CD4-positive, alpha-beta memory T cell (primary cell): ENCODE results near the gene NISCH. TPM values are rescaled to one million over a fixed set of nuclear protein-coding genes. Genes with fewer than 3 reads are reported as not detected.

Experiments
- CTCF ChIA-PET: fragments of 350-600 bp; sonication (Branson Sonifier 250); formaldehyde crosslinking; loops from one replicate; lab custom pipeline; 2021; ENCODE audit warnings: inconsistent platforms; ENCODE audit not compliant: partially characterized antibody; lab: Charles Lee
- POLR2A ChIA-PET: fragments of 350-600 bp; sonication (Branson Sonifier 250); formaldehyde crosslinking; loops from one replicate; lab custom pipeline; 2021; ENCODE audit not compliant: partially characterized antibody; lab: Charles Lee
- DNase-seq, 5 donors: peaks; one replicate each; pipeline versions ENCODE4 v3.0.0 to v3.0.0-alpha.2; 2020 to 2022; ENCODE audit warnings: mixed read lengths in 1 of 5
- H3K27ac ChIP-seq: one replicate; pipeline ENCODE4 v1.7.0; 2013; ENCODE audit warnings: low read depth, low read length
- H3K27me3 ChIP-seq: 2 replicates; pipeline ENCODE4 v1.7.0; 2013; ENCODE audit warnings: mild to moderate bottlenecking, low read length, moderate library complexity; ENCODE audit not compliant: insufficient read depth
- H3K36me3 ChIP-seq: 2 replicates; pipeline ENCODE4 v1.7.0; 2013; ENCODE audit warnings: mild to moderate bottlenecking, low read length, moderate library complexity; ENCODE audit not compliant: insufficient read depth
- H3K4me1 ChIP-seq: 2 replicates; pipeline ENCODE4 v1.7.0; 2013; ENCODE audit warnings: mild to moderate bottlenecking, low read length, moderate library complexity; ENCODE audit not compliant: insufficient read depth
- H3K4me3 ChIP-seq, 2 donors: one replicate each; pipeline ENCODE4 v1.7.0; 2013; ENCODE audit warnings: low read length in 2 of 2, mild to moderate bottlenecking in 1 of 2
- H3K9me3 ChIP-seq, 2 donors: one replicate each; pipeline ENCODE4 v1.7.0; 2013; ENCODE audit warnings: low read length in 2 of 2, control low read depth in 1 of 2; ENCODE audit not compliant: control insufficient read depth in 1 of 2
- H3K27ac Mint-ChIP-seq, 7 donors: one replicate each; pipeline ENCODE4 v1.8.0; 2020 to 2021; ENCODE audit warnings: mixed read lengths in 7 of 7, mild to moderate bottlenecking in 6 of 7, inconsistent platforms in 3 of 7, moderate library complexity in 3 of 7
- H3K27me3 Mint-ChIP-seq, 2 donors: one replicate each; pipeline ENCODE4 v1.8.0; 2020 to 2021; ENCODE audit warnings: mixed read lengths in 2 of 2
- H3K36me3 Mint-ChIP-seq, 2 donors: one replicate each; pipeline ENCODE4 v1.8.0; 2020 to 2021; ENCODE audit warnings: mixed read lengths in 2 of 2, inconsistent platforms in 1 of 2, mild to moderate bottlenecking in 1 of 2
- H3K4me1 Mint-ChIP-seq, 4 donors: one replicate each; pipeline ENCODE4 v1.8.0; 2020 to 2021; ENCODE audit warnings: mixed read lengths in 4 of 4, mild to moderate bottlenecking in 1 of 4
- H3K4me3 Mint-ChIP-seq, 8 donors: one replicate each; pipeline ENCODE4 v1.8.0; 2020 to 2021; ENCODE audit warnings: mixed read lengths in 8 of 8, mild to moderate bottlenecking in 7 of 8, moderate library complexity in 6 of 8, inconsistent platforms in 3 of 8
- H3K9me3 Mint-ChIP-seq, 8 donors: one replicate each; pipeline ENCODE4 v1.8.0; 2020 to 2021; ENCODE audit warnings: mixed read lengths in 8 of 8, mild to moderate bottlenecking in 5 of 8, inconsistent platforms in 3 of 8, moderate library complexity in 1 of 8
- intact Hi-C: fragments of 100-400 bp; cut with micrococcal nuclease; formaldehyde crosslinking; loops from one replicate; pipeline ENCODE4 v1.15.1; 2023
- polyA plus RNA-seq, 2 donors: library from polyadenylated mRNA; unstranded; fragments of 300-500 nt; fragmentation: Illumina TruSeq; gene quantifications; one replicate each; pipeline ENCODE4 v1.2.3, GENCODE V29; 2021
- total RNA-seq, 2 experiments: library from RNA; stranded (reverse); gene quantifications; one replicate each; pipeline ENCODE4 v1.2.3, GENCODE V29; 2021

Gene NISCH
- total and polyA plus RNA-seq, 4 experiments from 2014 or later, result 10.2 to 205 (median 107) TPM

DNA sequence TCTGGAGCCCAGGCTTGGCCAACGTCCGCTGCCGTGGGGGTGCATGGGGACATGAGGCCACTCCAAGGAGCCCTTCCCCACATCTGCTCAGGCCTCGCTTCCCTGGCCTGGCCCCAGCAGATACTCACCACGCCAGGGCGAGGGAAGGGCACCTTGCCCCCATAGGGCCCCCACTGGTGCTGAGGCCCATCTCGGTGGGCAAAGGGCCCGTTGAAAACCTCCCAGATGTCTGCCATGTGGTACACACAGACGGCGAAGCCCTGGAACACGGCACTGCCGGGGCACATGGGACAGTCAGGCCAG is 15.2 kb upstream of the NISCH start:
- H3K27ac Mint-ChIP-seq, result peak overlapping the region in 2 of 7 donors; percentile 46 to 66

DNA sequence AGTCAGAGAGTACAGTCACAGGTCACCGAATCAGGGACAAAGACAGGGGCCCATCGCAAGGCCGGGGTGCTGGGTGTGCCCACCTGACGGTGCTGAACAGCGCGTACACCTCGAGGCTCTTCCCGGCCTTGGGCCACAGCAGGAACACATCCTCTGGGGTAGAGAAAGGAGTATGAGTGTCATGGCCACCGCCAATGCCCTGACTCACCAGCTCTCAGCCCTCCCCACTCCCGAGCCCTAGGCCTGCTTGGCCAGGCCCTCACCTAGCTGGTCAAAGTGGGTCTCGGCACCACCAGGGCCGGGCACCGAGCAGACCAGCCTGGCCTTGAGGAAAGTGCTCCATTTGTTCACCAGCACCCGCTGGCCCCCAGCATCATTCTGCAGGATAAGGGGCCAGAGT is 14.7 kb upstream of the NISCH start:
- intact Hi-C loops, result no loop called here
- Mint-ChIP-seq H3K4me3 (no peak overlapping the region), H3K9me3 (no peaks in the 10 kb centered on the region), H3K27me3 (no peaks in the 10 kb centered on the region), H3K36me3 (no peaks in the 10 kb centered on the region), H3K27ac (no peak overlapping the region), H3K4me1 (peaks cover 2 to 10% (median 6%) of the 10 kb centered on the region in 4 donors)
- ChIA-PET CTCF (no interaction called here), POLR2A (no interaction called here)
- H3K36me3 ChIP-seq, result no peaks in the 10 kb centered on the region
- H3K27ac ChIP-seq, result no peak overlapping the region
- no peaks in the 10 kb centered on the region for H3K9me3 ChIP-seq
- H3K4me1 ChIP-seq, result peaks cover 7% of the 10 kb centered on the region
- no peak for DNase-seq
- H3K4me3 ChIP-seq, result no peak overlapping the region
- H3K27me3 ChIP-seq, result no peaks in the 10 kb centered on the region

More for the DNA sequence above, 15.2 kb upstream of the NISCH start:
- no peak overlapping the region for H3K27ac ChIP-seq
- H3K27me3 Mint-ChIP-seq, result no peaks in the 10 kb centered on the region
- peaks cover 2 to 10% (median 3%) of the 10 kb centered on the region in 4 donors for H3K4me1 Mint-ChIP-seq
- no peaks in the 10 kb centered on the region for H3K27me3 ChIP-seq
- ChIA-PET CTCF (interaction anchor here (1.5 to 1.9 kb wide), 2 partner anchors 11 to 28 kb away, joined by 4 to 8 read pairs; no protein-coding TSS in a partner anchor), POLR2A (no interaction called here)
- no peak overlapping the region for H3K4me3 Mint-ChIP-seq
- H3K36me3 ChIP-seq, result no peaks in the 10 kb centered on the region
- H3K36me3 Mint-ChIP-seq, result no peaks in the 10 kb centered on the region
- peaks cover 4% of the 10 kb centered on the region for H3K4me1 ChIP-seq
- intact Hi-C loops, result no loop called here
- DNase-seq, result no peak
- H3K9me3 ChIP-seq, result no peaks in the 10 kb centered on the region
- no peaks in the 10 kb centered on the region for H3K9me3 Mint-ChIP-seq
- H3K4me3 ChIP-seq, result no peak overlapping the region

DNA sequence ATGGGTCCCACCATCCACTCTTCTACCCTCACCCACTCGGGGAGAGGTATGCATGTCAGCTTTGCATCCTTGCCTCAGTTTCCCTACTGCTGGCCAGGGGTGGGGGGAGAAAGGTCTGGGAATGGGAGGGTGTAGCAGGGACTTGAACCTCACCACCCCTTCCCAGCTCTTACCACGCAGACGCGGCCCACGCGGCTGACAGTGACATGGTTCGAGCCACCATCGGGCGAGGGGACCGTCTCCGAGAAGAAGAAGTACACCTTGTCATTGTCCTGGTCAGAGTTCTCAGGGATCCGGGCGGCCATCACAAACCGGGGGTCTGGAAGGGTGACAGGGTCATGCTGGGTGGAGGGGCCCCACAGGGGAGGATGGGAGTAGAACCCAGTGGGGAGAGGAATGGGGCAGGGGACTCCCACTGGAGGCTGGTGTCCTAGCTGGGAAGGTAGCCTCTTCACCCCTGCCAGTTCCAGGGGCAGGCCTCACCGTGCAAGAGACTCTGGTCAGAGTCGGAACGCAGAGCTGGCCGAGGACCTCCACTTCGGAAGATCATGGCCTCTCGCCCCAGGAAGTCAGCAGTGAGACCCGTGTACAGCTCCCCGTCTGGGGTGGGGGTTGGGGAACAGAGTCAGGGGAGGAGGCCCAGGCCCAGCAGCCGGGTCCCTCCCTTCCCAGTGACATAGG is 14.2 kb upstream of the NISCH start:
- H3K4me1 ChIP-seq, result peaks cover 7% of the 10 kb centered on the region
- H3K4me3 ChIP-seq, result no peak overlapping the region
- intact Hi-C loops, result no loop called here
- Mint-ChIP-seq H3K4me3 (no peak overlapping the region), H3K9me3 (no peaks in the 10 kb centered on the region), H3K4me1 (peaks cover 2 to 10% (median 6%) of the 10 kb centered on the region in 4 donors), H3K27me3 (no peaks in the 10 kb centered on the region), H3K36me3 (no peaks in the 10 kb centered on the region), H3K27ac (no peak overlapping the region)
- ChIA-PET CTCF (no interaction called here), POLR2A (no interaction called here)
- H3K9me3 ChIP-seq, result no peaks in the 10 kb centered on the region
- H3K36me3 ChIP-seq, result no peaks in the 10 kb centered on the region
- no peak for DNase-seq
- no peak overlapping the region for H3K27ac ChIP-seq
- H3K27me3 ChIP-seq, result no peaks in the 10 kb centered on the region

DNA sequence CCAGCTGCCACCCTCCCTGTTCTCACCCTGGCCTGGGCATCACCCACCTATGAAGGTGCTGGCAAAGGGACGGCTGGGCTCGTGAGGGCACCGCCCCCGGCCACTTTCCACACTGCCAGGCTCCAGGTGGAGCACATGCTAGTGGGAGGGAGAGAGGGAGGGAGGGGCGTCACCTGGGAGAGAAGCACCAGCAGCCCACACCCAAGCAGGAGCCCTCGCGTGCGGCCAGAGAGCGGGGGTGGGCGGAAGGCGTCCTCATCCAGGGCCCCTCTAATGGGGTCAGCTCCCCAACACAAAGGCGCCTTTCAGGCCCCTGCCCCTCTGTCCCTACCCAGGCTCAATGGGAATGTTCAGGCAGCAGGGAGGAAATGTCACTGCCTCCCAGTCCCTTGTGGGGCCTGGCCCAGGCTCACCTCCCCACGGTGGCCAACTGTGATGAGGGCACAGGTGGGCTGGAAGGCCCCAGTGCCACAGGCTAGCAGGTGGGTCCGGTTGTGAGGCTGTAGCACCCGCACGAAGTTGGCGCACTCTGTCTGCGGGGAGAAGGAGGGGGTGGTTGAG is 13.6 kb upstream of the NISCH start:
- POLR2A ChIA-PET, result interaction anchor here (0.6 kb wide), 1 partner anchor 28 kb away, joined by 4 read pairs; no protein-coding TSS in a partner anchor
- Mint-ChIP-seq H3K36me3 (no peaks in the 10 kb centered on the region), H3K9me3 (no peaks in the 10 kb centered on the region)

DNA sequence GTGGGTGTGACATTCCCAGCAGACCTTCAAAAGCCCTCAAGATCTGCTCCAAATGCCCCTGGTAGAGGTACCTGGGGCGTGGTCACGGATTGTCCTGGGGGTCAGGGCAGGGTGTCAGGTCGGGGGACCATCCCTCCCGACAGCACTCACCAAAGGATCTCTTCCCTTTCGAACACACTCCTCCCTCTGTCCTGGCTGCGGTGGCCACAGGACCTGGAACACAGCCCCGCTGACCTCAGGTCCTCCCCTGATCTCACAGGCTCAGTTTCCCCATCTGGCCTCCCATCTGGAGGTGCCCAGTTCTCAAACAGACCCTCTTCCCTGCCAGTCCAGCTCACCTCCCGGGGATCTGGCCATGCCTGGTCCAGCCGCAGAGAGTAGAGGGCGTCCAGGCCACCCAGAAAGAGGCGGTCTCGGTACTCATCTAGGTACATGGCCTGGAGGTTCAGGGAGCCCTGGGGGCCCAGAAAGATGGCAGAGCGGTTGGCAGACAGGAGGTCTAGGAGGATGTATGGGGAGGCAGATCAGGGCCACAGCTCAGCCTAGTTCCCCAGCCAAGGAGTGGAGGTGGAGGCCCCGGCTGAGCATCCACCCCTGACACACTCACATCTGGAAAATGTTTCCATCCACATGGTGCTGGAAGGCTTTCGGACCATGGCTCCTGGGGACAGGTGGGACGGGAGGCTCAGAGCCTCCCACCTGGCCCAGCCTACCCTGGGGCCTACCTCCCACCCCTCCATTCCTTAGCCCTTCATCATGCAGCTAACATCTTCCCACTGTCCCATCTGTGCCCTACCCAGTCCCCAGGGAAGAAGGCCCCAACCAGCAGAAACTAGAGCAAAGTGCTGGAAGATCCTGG is 12.8 kb upstream of the NISCH start:
- DNase-seq, result no peak
- no peak overlapping the region for H3K27ac ChIP-seq
- H3K9me3 ChIP-seq, result no peaks in the 10 kb centered on the region
- H3K27me3 ChIP-seq, result no peaks in the 10 kb centered on the region
- Mint-ChIP-seq H3K27me3 (no peaks in the 10 kb centered on the region), H3K9me3 (no peaks in the 10 kb centered on the region), H3K4me3 (no peak overlapping the region), H3K36me3 (no peaks in the 10 kb centered on the region), H3K4me1 (peaks cover 6 to 16% (median 12%) of the 10 kb centered on the region in 4 donors), H3K27ac (no peak overlapping the region)
- H3K36me3 ChIP-seq, result no peaks in the 10 kb centered on the region
- ChIA-PET POLR2A (interaction anchor here (0.6 kb wide), 1 partner anchor 29 kb away, joined by 4 read pairs; no protein-coding TSS in a partner anchor), CTCF (interaction anchor here (0.7 to 1.6 kb wide), 2 partner anchors 12 to 15 kb away, joined by 3 read pairs; no protein-coding TSS in a partner anchor)
- H3K4me3 ChIP-seq, result no peak overlapping the region
- intact Hi-C loops, result no loop called here
- H3K4me1 ChIP-seq, result peaks cover 14% of the 10 kb centered on the region

More for the DNA sequence above, 13.6 kb upstream of the NISCH start:
- peaks cover 9% of the 10 kb centered on the region for H3K4me1 ChIP-seq
- no peak overlapping the region for H3K4me3 ChIP-seq
- intact Hi-C loops, result no loop called here
- peaks cover 2 to 12% (median 7%) of the 10 kb centered on the region in 4 donors for H3K4me1 Mint-ChIP-seq
- H3K9me3 ChIP-seq, result no peaks in the 10 kb centered on the region
- no peaks in the 10 kb centered on the region for H3K27me3 Mint-ChIP-seq
- H3K36me3 ChIP-seq, result no peaks in the 10 kb centered on the region
- no peak overlapping the region for H3K4me3 Mint-ChIP-seq
- no peaks in the 10 kb centered on the region for H3K27me3 ChIP-seq
- no peak overlapping the region for H3K27ac ChIP-seq
- CTCF ChIA-PET, result interaction anchor here (0.7 kb wide), 1 partner anchor 13 kb away, joined by 3 read pairs; no protein-coding TSS in a partner anchor
- H3K27ac Mint-ChIP-seq, result no peak overlapping the region
- DNase-seq, result no peak

DNA sequence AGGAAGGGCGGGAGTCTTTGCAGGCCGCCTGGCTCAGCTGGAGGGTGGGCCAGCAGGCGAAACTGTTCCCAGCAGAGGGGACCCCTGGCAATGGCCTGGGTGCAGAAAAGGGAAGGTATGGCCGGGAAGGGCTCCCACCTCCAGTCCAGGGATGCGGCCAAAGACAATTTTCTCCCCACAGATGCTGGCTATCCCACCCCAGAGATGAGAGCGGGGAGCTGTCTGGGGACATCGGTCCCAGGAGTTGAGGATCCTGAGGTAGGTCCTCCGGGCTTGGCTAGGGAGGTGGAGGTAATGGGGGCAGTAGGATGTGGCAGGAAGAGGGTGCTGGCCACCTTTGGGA is 12.2 kb upstream of the NISCH start:
- H3K36me3 Mint-ChIP-seq, result no peaks in the 10 kb centered on the region
- CTCF ChIA-PET, result interaction anchor here (1.6 to 7.1 kb wide), 2 partner anchors 10 to 16 kb away, joined by 3 to 51 read pairs; no protein-coding TSS in a partner anchor

More for the DNA sequence above, 12.2 kb upstream of the NISCH start:
- no peak for DNase-seq
- H3K27me3 Mint-ChIP-seq, result no peaks in the 10 kb centered on the region
- no peak overlapping the region for H3K27ac ChIP-seq
- H3K9me3 Mint-ChIP-seq, result no peaks in the 10 kb centered on the region
- H3K27me3 ChIP-seq, result no peaks in the 10 kb centered on the region
- no peaks in the 10 kb centered on the region for H3K9me3 ChIP-seq
- no peak overlapping the region for H3K27ac Mint-ChIP-seq
- intact Hi-C loops, result no loop called here
- H3K36me3 ChIP-seq, result no peaks in the 10 kb centered on the region
- POLR2A ChIA-PET, result no interaction called here
- H3K4me3 Mint-ChIP-seq, result no peak overlapping the region
- H3K4me3 ChIP-seq, result no peak overlapping the region
- H3K4me1 Mint-ChIP-seq, result peaks cover 6 to 16% (median 12%) of the 10 kb centered on the region in 4 donors
- H3K4me1 ChIP-seq, result peaks cover 14% of the 10 kb centered on the region
